GDM1 (cell line): ENCODE measurements around the gene AOC2.
A peak's percentile ranks its signal among the peaks of the same experiment; 100 is the strongest.

Experiments
- DNase-seq: peaks from one replicate; lab custom pipeline; 2025; lab: John Stamatoyannopoulos, UW

AOC2 gene

GRCh38 chr17:42844271-42844670 lies at the start of gene AOC2:
Gene AOC2 (plus strand): TSS chr17:42844580. CDS start chr17:42844627, 47 bp downstream.
- DNase-seq = no peak

- DNase-seq = peak; percentile 18
Observed at GRCh38 chr17:42795061-42795460, 49.3 kb upstream of the AOC2 start.

DNA sequence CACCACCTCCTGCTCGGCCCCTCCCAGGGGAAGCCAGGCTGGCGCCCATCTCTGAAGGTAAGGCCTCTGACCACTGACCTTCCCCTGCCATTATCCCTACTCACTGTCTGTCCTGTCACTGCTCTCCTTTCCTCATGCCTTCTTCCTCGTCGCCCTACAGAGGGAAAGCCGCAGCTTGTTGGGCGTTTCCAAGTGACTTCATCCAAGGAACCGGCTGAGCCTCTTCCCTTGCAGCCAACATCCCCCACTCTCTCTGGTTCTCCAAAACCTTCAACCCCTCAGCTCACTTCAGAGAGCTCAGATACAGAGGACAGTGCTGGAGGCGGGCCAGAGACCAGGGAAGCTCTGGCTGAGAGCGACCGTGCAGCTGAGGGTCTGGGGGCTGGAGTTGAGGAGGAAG lies 48.9 kb upstream of the AOC2 start:
- no peak for DNase-seq

DNA sequence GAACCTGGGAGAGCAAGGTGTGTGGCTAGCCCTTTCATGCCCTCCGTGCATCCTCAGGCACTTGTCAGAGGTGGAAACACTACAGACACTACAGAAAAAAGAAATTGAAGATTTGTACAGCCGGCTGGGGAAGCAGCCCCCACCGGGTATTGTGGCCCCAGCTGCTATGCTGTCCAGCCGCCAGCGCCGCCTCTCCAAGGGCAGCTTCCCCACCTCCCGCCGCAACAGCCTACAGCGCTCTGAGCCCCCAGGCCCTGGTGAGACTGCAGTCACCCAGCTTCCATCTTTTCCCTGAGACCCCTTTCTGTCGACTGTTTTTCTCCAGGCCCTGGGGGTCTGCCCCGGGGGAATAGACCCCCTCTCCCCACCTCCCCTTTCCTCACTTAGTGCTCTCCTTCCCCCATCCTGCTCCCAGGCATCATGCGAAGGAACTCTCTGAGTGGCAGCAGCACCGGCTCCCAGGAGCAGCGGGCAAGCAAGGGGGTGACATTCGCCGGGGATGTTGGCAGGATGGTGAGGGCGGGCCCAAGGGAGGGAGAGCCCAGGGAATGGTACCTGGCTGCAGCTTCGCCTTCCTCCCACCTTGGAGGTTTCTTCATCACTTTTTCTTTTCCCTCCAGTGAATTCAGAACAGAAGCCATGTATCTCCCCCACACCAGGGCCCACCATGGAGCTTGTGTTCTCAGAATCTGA lies 48.2 kb upstream of the AOC2 start:
- DNase-seq = no peak

DNA sequence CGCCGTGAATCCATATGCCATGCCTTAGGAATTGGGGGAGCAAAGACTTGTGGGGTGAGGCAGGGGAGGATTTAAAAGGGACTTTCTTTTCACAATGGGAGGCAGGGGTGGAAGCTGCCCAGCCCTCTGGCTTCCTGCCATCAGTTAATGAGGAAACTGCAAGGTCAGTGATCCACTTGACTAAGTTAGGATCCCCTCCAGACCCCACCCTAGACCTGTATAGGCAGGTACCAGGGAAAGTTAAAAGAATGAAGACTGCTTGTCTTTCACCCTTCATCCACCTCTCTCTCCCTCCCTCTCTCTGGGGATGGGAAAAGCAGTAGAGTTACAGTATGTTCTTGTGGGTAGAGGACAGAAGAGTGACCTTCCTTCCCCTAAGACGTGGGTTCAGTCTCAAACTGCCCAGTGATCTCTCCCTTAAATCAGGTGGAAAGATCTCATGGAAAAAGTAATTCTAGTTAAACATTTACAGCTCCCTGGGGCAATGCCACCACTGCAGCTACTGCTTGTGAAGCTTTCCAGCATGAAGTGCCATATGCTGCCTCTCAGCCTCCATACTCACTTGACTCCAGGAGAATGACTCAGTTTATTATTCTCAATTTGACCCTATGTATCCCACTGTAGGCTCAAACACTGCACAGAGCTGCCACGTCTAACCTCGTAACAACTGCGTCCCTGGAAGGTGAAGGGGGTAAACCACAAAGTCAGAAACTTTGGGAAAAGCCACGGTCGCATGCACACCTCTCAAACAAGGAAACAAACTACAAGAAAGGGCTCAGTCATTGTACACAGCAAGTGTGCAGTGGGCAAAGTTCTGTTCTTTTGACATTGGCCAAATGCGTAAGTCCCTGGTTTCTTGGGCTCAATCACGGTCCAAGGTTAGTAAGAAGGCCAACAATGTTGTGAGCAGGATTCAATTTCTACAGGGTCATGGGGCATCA lies 47.0 kb upstream of the AOC2 start:
- DNase-seq = no peak

GRCh38 chr17:42798011-42798382 lies 46.4 kb upstream of the AOC2 start:
- no peak for DNase-seq

GRCh38 chr17:42798383-42799380 lies 45.7 kb upstream of the AOC2 start, which contains the start of the genes CNTD1 and COA3:
Gene CNTD1 (plus strand): TSS chr17:42798861. CDS start chr17:42799068, 207 bp downstream.
Gene COA3 (minus strand): TSS chr17:42798704. CDS start chr17:42798681, 23 bp downstream.
- peak; percentile 73 for DNase-seq

DNA sequence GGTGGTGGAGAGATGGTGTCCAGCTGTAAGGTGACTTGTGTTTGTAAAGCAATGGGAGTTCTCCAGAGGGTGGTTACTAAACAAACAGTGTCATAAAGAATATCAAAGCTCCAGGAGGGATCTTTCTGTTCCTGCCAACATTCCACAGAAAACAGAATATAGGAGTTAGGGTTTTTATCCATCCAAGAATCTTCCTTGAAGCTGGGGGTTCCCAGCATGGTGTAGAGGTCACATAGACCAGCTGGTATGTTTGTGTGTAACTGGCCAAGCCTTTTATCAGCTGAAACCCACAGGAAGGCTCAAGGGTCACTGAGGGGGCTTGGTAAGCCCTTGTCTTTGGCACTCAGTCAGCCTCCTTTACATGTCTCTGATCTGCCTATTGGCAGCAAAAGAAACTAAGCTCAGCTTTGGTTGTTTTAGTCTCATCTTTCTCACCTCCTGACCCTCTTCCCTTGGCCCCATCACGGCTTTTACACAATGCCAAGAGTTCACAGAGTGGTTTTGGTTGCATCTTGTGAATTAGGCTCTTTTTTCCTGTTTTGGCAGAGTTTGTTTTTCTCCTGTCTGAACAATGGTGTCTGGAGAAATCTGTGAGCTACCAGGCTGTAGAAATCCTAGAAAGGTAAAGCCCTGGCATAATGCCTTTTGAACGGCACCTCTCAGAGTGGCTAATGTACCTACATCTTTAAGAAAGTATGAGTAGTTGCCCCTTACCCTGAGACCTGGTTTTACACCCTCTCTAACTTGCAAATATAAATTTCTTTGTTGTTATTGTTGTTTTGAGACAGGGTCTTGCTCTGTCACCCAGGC lies 41.1 kb upstream of the AOC2 start:
- DNase-seq = no peak

DNA sequence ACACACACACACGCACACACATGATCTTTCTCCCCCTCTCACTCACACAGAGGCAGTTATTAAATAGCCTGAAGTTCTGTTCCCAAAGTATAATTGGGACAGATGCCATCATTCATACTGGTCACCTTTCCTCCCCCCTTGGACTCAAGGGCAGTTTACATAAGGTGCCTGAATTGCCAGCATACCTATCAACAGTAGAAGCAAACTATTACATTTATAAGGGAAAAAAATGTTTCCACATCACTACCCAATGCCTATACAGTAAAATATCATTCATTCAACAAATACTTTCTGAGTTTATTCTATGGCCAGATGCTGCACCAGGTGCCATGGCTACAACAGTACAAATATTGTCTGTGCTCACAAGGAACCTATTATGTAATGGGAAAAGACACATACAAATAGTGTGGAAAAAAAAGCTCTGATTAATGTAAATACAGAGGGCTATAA lies 39.4 kb upstream of the AOC2 start:
- no peak for DNase-seq

GRCh38 chr17:42806249-42806648 lies 38.1 kb upstream of the AOC2 start:
- DNase-seq = no peak

GRCh38 chr17:42809250-42809649 lies 35.1 kb upstream of the AOC2 start:
- no peak for DNase-seq

DNA sequence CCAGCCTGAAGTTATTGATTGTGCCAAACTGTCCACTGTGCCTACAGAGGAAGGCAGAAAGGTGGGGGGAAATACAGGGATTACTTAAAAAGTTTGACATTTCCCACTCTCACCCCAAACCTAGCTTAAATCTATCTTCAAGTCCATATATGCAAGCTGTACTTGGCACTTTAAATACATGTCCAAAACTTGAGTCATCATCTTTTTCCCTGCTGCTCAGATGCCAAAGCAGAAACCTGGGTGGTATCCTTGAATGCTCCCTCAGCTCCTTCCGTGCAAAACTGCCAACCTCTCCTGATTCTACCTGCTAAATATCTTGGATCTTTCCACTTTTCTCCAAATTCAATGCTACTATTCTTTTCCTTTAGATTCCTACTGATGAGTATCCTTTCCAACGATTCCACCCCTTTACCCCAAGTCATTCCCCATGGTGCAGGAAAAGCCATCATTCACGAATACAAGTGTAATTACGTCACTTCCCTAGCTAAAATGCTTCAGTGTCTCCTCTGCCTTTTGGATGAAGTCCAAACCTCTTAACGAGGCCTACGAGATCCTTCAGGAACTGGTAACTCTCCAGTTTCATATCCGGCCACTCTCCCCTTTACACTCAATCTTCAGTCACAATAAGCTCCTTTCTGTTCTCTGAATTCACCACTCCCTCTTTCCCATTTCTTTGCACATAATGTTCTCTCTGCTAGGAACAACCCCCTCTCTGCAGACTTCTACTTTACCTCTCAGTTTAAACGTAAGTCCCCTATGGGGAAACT lies 29.6 kb upstream of the AOC2 start:
- no peak for DNase-seq

DNA sequence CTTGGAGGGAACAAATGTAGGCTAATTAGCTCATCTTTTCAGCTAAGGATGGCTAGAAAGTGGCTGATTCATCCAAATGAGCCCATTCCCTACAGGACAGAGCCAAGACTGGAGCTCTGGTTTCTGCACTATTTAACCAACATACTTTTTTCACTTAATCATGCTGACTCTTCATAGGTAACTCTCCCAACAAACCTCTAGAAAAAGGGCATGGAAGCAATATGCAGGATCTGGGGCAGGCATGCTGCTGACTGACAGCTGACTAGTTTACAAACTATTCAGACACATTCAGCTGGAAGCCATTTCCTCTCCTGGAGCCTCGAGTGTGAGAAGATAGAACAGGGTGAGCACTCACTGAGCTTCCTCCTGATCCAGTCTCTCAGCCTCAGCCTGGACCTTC lies 26.5 kb upstream of the AOC2 start:
- no peak for DNase-seq

GRCh38 chr17:42818379-42818778 lies 26.0 kb upstream of the AOC2 start:
- DNase-seq = no peak

DNA sequence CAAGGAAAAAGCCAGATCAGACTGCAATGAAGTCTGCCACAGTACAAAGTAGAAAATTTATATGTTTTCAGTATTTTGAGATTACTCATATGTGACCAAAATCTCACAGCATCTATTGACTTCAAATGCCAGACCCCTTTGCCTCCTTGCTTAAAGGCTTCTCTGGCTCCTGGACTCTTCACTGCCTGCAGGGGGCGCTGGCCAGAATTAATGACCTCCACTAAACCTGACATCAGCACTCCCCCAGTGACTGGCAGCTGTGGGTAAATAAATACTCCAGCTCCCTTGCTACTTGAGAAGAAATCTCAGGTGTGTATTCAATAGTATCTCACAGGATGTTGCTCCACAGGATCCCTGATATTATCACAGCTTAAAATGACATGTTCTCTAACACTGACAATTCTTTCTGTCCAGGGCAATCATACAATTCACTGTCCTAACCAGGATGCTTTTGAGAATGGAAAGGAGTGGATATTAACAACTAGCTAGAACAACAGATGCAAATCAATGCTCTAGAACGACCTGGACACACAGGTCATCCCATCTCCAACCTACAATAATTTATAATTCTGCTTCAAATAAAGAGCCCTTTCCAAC lies 24.3 kb upstream of the AOC2 start:
- peak; percentile 45 for DNase-seq

DNA sequence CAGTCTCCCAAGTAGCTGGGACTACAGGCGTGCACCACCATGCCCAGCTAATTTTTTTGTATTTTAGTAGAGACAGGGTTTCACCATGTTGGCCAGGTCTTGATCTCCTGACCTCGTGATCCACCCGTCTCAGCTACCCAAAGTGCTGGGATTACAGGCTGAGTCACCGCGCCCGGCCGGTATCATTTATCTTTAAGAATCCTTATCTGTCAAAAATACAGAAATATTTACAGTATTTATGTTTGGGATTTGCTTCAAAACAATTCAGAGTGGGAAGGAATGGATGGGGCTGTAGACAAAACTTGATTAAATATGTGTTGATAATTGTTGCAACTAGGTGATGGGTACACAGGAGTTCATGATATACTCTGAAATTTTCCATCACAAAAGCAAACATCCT lies 23.2 kb upstream of the AOC2 start:
- no peak for DNase-seq

DNA sequence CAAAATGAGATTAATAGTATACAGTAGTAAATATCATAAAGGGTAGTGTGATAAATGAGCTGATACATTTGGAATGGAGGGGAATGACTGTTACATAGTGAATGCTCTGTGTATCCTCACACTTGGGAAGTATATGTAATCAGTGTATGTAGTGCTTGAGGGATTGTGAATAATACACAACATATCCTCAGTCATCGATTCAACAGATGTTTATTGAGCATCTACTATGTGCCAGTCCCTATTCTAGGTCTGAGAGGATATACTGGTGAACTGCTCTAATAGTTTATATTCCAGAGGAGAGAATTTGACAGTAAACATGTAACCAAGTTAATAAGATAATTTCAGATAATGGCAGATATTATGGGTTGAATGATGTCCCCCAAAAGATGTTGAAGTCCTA lies 16.9 kb upstream of the AOC2 start:
- DNase-seq = no peak

- no peak for DNase-seq
Observed at GRCh38 chr17:42830971-42831370, 13.4 kb upstream of the AOC2 start.

DNA sequence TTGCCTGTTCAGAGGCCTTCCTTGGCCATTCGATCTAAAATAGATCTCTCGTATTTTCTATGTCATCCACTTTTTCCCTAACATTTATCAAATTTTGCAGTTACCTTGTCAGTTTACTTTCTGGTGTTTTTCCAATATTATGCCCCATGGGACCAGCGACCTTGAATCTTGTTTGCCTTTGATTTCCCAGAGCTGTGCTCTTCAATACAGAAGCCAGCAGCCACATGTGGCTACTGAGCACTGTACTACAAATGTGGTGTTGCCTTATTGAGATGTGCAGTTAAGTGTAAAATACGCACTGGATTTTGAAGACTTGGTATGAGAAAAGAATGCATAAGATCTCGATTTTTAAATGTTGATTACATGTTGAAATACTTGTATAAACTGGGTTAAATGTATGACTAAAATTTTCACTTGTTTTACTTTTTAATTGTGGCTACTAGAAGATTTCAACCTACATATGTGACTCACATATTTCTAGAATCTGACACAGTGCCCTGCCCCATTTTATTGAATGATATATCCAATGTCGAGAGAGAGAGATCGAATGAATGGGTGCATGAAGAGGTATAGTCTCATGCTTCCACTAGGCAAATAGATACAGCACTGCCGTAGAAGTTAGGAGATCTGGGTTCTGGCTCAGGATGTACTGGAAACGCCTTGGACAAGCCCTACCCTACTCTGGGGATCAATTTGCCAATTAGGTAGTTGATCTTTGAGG lies 12.0 kb upstream of the AOC2 start:
- no peak for DNase-seq
